GM23338 (cell line): ENCODE data around the gene KLHDC2. TPM values are rescaled to one million over a fixed set of nuclear protein-coding genes. Genes with fewer than 3 reads are reported as not detected.

Experiments
- ATAC-seq: fragments of 200-7000 bp; cut with Tn5 transposase; 3 replicates; pipeline ENCODE4 v1.9.1; 2020
- DNase-seq: peaks from one replicate; pipeline ENCODE4 v3.0.0-alpha.2; 2015; ENCODE audit warnings: low spot score
- H2AFZ ChIP-seq: fragments of 200-600 bp; sonication (generic); 2 replicates; pipeline ENCODE4 v1.8.0; 2016; ENCODE audit warnings: antibody characterized with exemption, mild to moderate bottlenecking, moderate library complexity
- H3F3A ChIP-seq: fragments of 200-600 bp; sonication (generic); replicated peaks from 2 replicates; pipeline ENCODE4 v1.8.0; 2017; ENCODE audit warnings: antibody characterized with exemption, mixed run types, low read depth
- H3K27ac ChIP-seq: fragments of 200-600 bp; sonication (generic); 2 replicates; pipeline ENCODE4 v1.6.1; 2016; ENCODE audit warnings: low read depth
- H3K27me3 ChIP-seq: fragments of 200-600 bp; sonication (generic); 2 replicates; pipeline ENCODE4 v1.8.0; 2016; ENCODE audit warnings: mild to moderate bottlenecking, mixed run types, moderate library complexity; ENCODE audit not compliant: insufficient read depth
- H3K36me3 ChIP-seq: fragments of 200-600 bp; sonication (generic); 2 replicates; pipeline ENCODE4 v1.8.0; 2016; ENCODE audit warnings: mild to moderate bottlenecking; ENCODE audit not compliant: insufficient read depth
- H3K4me1 ChIP-seq: fragments of 200-600 bp; sonication (generic); 2 replicates; pipeline ENCODE4 v1.8.0; 2016; ENCODE audit warnings: mild to moderate bottlenecking, moderate library complexity; ENCODE audit not compliant: insufficient read depth
- H3K4me2 ChIP-seq: fragments of 200-600 bp; sonication (generic); 2 replicates; pipeline ENCODE4 v1.7.1; 2017; ENCODE audit warnings: mixed run types
- H3K4me3 ChIP-seq: fragments of 200-600 bp; sonication (generic); 2 replicates; pipeline ENCODE4 v1.6.1; 2016; ENCODE audit warnings: mixed run types
- H3K79me2 ChIP-seq: fragments of 200-600 bp; sonication (generic); replicated peaks from 2 replicates; pipeline ENCODE4 v1.8.0; 2017; ENCODE audit warnings: mild to moderate bottlenecking; ENCODE audit not compliant: insufficient read depth
- H3K9me2 ChIP-seq: fragments of 200-600 bp; sonication (generic); 2 replicates; pipeline ENCODE4 v1.8.0; 2017; ENCODE audit not compliant: insufficient read depth
- H4K20me1 ChIP-seq: fragments of 200-600 bp; sonication (generic); replicated peaks from 2 replicates; pipeline ENCODE4 v1.8.0; 2017; ENCODE audit warnings: mild to moderate bottlenecking; ENCODE audit not compliant: insufficient read depth
- H3K27ac Mint-ChIP-seq: 2 replicates; pipeline ENCODE4 v1.8.0; 2020; ENCODE audit warnings: inconsistent platforms, mild to moderate bottlenecking, moderate library complexity, mixed read lengths
- H3K27me3 Mint-ChIP-seq: 3 replicates; pipeline ENCODE4 v1.8.0; 2022; ENCODE audit warnings: low read depth, mild to moderate bottlenecking, moderate library complexity, mixed read lengths, inconsistent platforms; ENCODE audit not compliant: insufficient read depth, poor library complexity
- H3K36me3 Mint-ChIP-seq: 3 replicates; pipeline ENCODE4 v1.8.0; 2021; ENCODE audit warnings: low read depth, mild to moderate bottlenecking, inconsistent platforms, moderate library complexity, mixed read lengths
- H3K4me1 Mint-ChIP-seq: 3 replicates; pipeline ENCODE4 v1.8.0; 2020; ENCODE audit warnings: mild to moderate bottlenecking, inconsistent platforms, mixed read lengths
- H3K4me3 Mint-ChIP-seq: 3 replicates; pipeline ENCODE4 v1.8.0; 2021; ENCODE audit warnings: moderate library complexity, mild to moderate bottlenecking, inconsistent platforms, mixed read lengths
- H3K9me3 Mint-ChIP-seq: 3 replicates; pipeline ENCODE4 v1.8.0; 2020; ENCODE audit warnings: moderate library complexity, mild to moderate bottlenecking, inconsistent platforms, mixed read lengths
- JUNB ChIP-seq: IDR thresholded peaks from one replicate; pipeline ENCODE4 v1.6.1; 2016; ENCODE audit warnings: antibody characterized with exemption; ENCODE audit not compliant: unreplicated experiment
- REST ChIP-seq: IDR thresholded peaks from one replicate; pipeline ENCODE4 v1.6.1; 2018; ENCODE audit warnings: antibody characterized with exemption; ENCODE audit not compliant: unreplicated experiment
- STAT1 ChIP-seq: IDR thresholded peaks from one replicate; pipeline ENCODE4 v1.6.1; 2016; ENCODE audit warnings: antibody characterized with exemption; ENCODE audit not compliant: unreplicated experiment
- ZNF462 ChIP-seq: fragments of 250-450 bp; sonication (Bioruptor Pico); IDR thresholded peaks from 2 replicates; pipeline ENCODE4 v1.5.0; 2020; ENCODE audit warnings: mild to moderate bottlenecking, moderate library complexity
- polyA plus RNA-seq: library from polyadenylated mRNA; unstranded; fragments of >200 nt; fragmentation: Nextera tagmentation; extraction: Ambion mirVana; gene quantifications from 2 replicates; pipeline ENCODE4 v1.2.1, GENCODE V29; 2016
- total RNA-seq: library from RNA; depleted of rRNA; stranded (reverse); fragments of >200 nt; shearing (Covaris generic); gene quantifications from 2 replicates; pipeline ENCODE4 v1.2.3, GENCODE V29; 2014

KLHDC2 gene
- total and polyA plus RNA-seq, 2 experiments from 2014 or later, result 38.5 to 61.9 TPM

GRCh38 chr14:49820176-49820575, 52.2 kb downstream of the KLHDC2 start:
- H3K79me2 ChIP-seq, result no peaks in the 10 kb centered on the region
- no peak overlapping the region for H3K27ac ChIP-seq
- no peak overlapping the region for H3K4me3 ChIP-seq
- ATAC-seq, result no peak
- TF ChIP-seq REST (no peak), STAT1 (no peak), ZNF462 (CRISPR knock-in tag) (no peak), JUNB (no peak)
- Mint-ChIP-seq H3K27ac (no peak overlapping the region), H3K4me3 (no peak overlapping the region), H3K4me1 (no peaks in the 10 kb centered on the region), H3K27me3 (no peaks in the 10 kb centered on the region), H3K9me3 (no peaks in the 10 kb centered on the region; the same call in 2 of the 3 replicates), H3K36me3 (peaks cover 80% of the 10 kb centered on the region)
- H3F3A ChIP-seq, result no peaks in the 10 kb centered on the region
- H3K27me3 ChIP-seq, result no peaks in the 10 kb centered on the region
- DNase-seq, result no peak
- no peak overlapping the region for H3K4me2 ChIP-seq
- no peaks in the 10 kb centered on the region for H3K4me1 ChIP-seq
- H3K9me2 ChIP-seq, result no peaks in the 10 kb centered on the region
- peaks cover 63% of the 10 kb centered on the region for H3K36me3 ChIP-seq
- no peaks in the 10 kb centered on the region; the same call in 1 of the 2 replicates for H4K20me1 ChIP-seq
- H2AFZ ChIP-seq, result no peak overlapping the region
